Esophagus squamous epithelium (tissue), 4 donors: ENCODE measurements around the gene PHKG2.

Experiments
- CTCF ChIP-seq, 6 experiments: fragments of 450-650 bp in 4 of 6; fragments of 200-600 bp in 2 of 6; sonication (generic) in 2 of 6; IDR thresholded peaks; one replicate each; pipeline ENCODE4 v1.5.1; 2016 to 2019; ENCODE audit warnings: antibody characterized with exemption in 6 of 6, mild to moderate bottlenecking in 4 of 6, moderate library complexity in 4 of 6
- POLR2A ChIP-seq, 4 donors: fragments of 450-650 bp; IDR thresholded peaks; one replicate each; pipeline ENCODE4 v1.6.1; 2017; ENCODE audit warnings: antibody characterized with exemption in 4 of 4, mild to moderate bottlenecking in 4 of 4, moderate library complexity in 3 of 4

- no peak for TF ChIP-seq CTCF (IDR thresholded peaks at IDR 0.05)
- no peak for TF ChIP-seq POLR2A (IDR thresholded peaks at IDR 0.05)
These were observed 26.3 kb downstream of the PHKG2 start for GRCh38 chr16:30774367-30775130.
